HG03457 (cell line): Measurements from ENCODE around the gene ARID1B.

Source experiments
- ATAC-seq: cut with Tn5 transposase; IDR thresholded peaks from one replicate; pipeline ENCODE4 v1.9.1; 2021; ENCODE audit warnings: moderate number of reproducible peaks; ENCODE audit not compliant: unreplicated experiment

Gene ARID1B

GRCh38 chr6:157090736-157091135 is 313.6 kb downstream of the ARID1B start:
- ATAC-seq, result no peak

- ATAC-seq, result no peak
These were observed 314.1 kb downstream of the ARID1B start for GRCh38 chr6:157091243-157091642.

GRCh38 chr6:157091856-157092460 is 314.8 kb downstream of the ARID1B start:
- no peak for ATAC-seq

- ATAC-seq, result no peak
These were observed 315.6 kb downstream of the ARID1B start for GRCh38 chr6:157092736-157093135.

GRCh38 chr6:157093536-157093935 is 316.4 kb downstream of the ARID1B start:
- no peak for ATAC-seq

GRCh38 chr6:157094038-157094437 is 316.9 kb downstream of the ARID1B start:
- ATAC-seq, result no peak

GRCh38 chr6:157095084-157095483 is 317.9 kb downstream of the ARID1B start:
- no peak for ATAC-seq

GRCh38 chr6:157095569-157095968 is 318.4 kb downstream of the ARID1B start:
- ATAC-seq, result no peak

GRCh38 chr6:157096105-157096504 is 318.9 kb downstream of the ARID1B start:
- no peak for ATAC-seq

- no peak for ATAC-seq
These were observed 319.3 kb downstream of the ARID1B start for GRCh38 chr6:157096522-157096921.

GRCh38 chr6:157097255-157097955 is 320.2 kb downstream of the ARID1B start:
- no peak for ATAC-seq

GRCh38 chr6:157098999-157099398 is 321.8 kb downstream of the ARID1B start:
- ATAC-seq, result no peak

- peak; percentile 91 for ATAC-seq
These were observed 322.9 kb downstream of the ARID1B start for GRCh38 chr6:157099912-157100593.

- no peak for ATAC-seq
These were observed 324.0 kb downstream of the ARID1B start for GRCh38 chr6:157101166-157101565.

GRCh38 chr6:157104803-157105202 is 327.6 kb downstream of the ARID1B start:
- no peak for ATAC-seq

- no peak for ATAC-seq
These were observed 329.3 kb downstream of the ARID1B start for GRCh38 chr6:157106487-157106886.

- ATAC-seq, result no peak
These were observed 330.4 kb downstream of the ARID1B start for GRCh38 chr6:157107571-157107914.

GRCh38 chr6:157107915-157108651 is 330.9 kb downstream of the ARID1B start:
- no peak for ATAC-seq

GRCh38 chr6:157108923-157109322 is 331.7 kb downstream of the ARID1B start:
- no peak for ATAC-seq

- no peak for ATAC-seq
These were observed 333.4 kb downstream of the ARID1B start for GRCh38 chr6:157110607-157111006.

- no peak for ATAC-seq
These were observed 336.2 kb downstream of the ARID1B start for GRCh38 chr6:157113389-157113788.

- ATAC-seq, result no peak
These were observed 339.2 kb downstream of the ARID1B start for GRCh38 chr6:157116426-157116825.
